Measurements from ENCODE around the gene RNF150. TPM values are rescaled to one million over a fixed set of nuclear protein-coding genes. Genes with fewer than 3 reads are reported as not detected.

RNF150 gene
- total RNA-seq, 2 experiments from 2014 or later, result 0.02 to 0.14 TPM

- no peaks in the 10 kb centered on the region for H3K27me3 Mint-ChIP-seq
- no peak overlapping the region for H3K27ac Mint-ChIP-seq
- POLR2A ChIA-PET, result no interaction called here
- H3K36me3 Mint-ChIP-seq (ENCODE audit: low read depth), result no peaks in the 10 kb centered on the region
- DNase-seq (no peak), ATAC-seq (no peak)
- no peak overlapping the region for H3K4me3 Mint-ChIP-seq
- no peaks in the 10 kb centered on the region for H3K9me3 Mint-ChIP-seq (ENCODE audit: low read depth)
- intact Hi-C loops (cut with DNase I, micrococcal nuclease), result no loop called here
- CTCF ChIA-PET, result no interaction called here
- no peaks in the 10 kb centered on the region for H3K4me1 Mint-ChIP-seq
Observed at GRCh38 chr4:140993370-140993769, 139.9 kb downstream of the RNF150 start.

GRCh38 chr4:140989944-140990343, 143.3 kb downstream of the RNF150 start:
- CTCF ChIA-PET, result no interaction called here
- Mint-ChIP-seq H3K9me3 (ENCODE audit: low read depth) (no peaks in the 10 kb centered on the region), H3K36me3 (ENCODE audit: low read depth) (no peaks in the 10 kb centered on the region), H3K4me3 (no peak overlapping the region), H3K4me1 (no peaks in the 10 kb centered on the region), H3K27me3 (peaks cover 2% of the 10 kb centered on the region), H3K27ac (no peak overlapping the region)
- POLR2A ChIA-PET, result no interaction called here
- DNase-seq (no peak), ATAC-seq (no peak)
- intact Hi-C loops (cut with DNase I, micrococcal nuclease), result no loop called here

DNA sequence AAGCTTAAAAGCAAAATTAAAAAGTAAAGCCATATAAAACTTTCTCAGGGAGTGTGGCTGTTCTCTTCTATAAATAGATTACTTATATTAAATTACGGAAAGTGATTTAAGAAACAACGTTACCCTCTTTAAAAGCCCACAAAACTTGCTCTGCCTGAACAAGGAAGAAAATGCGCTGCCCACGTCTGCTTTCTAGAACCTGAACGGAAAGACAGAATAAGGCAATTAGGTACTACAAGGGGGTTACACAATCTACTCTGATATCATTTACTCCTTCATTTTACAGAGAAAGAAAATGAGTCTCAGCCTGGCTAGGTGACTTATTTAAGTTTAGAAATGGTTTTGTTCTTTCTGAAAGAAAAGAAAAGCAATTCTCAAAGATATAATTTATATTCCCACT, 147.2 kb downstream of the RNF150 start:
- CTCF ChIA-PET, result no interaction called here
- ATAC-seq (no peak), DNase-seq (no peak)
- Mint-ChIP-seq H3K4me1 (no peaks in the 10 kb centered on the region), H3K9me3 (ENCODE audit: low read depth) (no peaks in the 10 kb centered on the region), H3K27me3 (peaks cover 2% of the 10 kb centered on the region), H3K4me3 (no peak overlapping the region), H3K27ac (no peak overlapping the region), H3K36me3 (ENCODE audit: low read depth) (no peaks in the 10 kb centered on the region)
- intact Hi-C loops (cut with DNase I, micrococcal nuclease), result no loop called here
- POLR2A ChIA-PET, result no interaction called here

- Mint-ChIP-seq H3K27ac (no peak overlapping the region), H3K9me3 (ENCODE audit: low read depth) (no peaks in the 10 kb centered on the region), H3K4me3 (no peak overlapping the region), H3K36me3 (ENCODE audit: low read depth) (no peaks in the 10 kb centered on the region), H3K27me3 (peaks cover 2% of the 10 kb centered on the region), H3K4me1 (no peaks in the 10 kb centered on the region)
- no peak for DNase-seq
- intact Hi-C loops (cut with DNase I, micrococcal nuclease), result no loop called here
- ATAC-seq, result no peak
- CTCF ChIA-PET, result no interaction called here
- POLR2A ChIA-PET, result no interaction called here
Observed at GRCh38 chr4:140982613-140983340, 150.5 kb downstream of the RNF150 start.

- Mint-ChIP-seq H3K36me3 (ENCODE audit: low read depth) (no peaks in the 10 kb centered on the region), H3K4me3 (no peak overlapping the region), H3K27ac (no peak overlapping the region), H3K27me3 (no peaks in the 10 kb centered on the region), H3K9me3 (ENCODE audit: low read depth) (no peaks in the 10 kb centered on the region), H3K4me1 (no peaks in the 10 kb centered on the region)
- ChIA-PET POLR2A (no interaction called here), CTCF (interaction anchor here (0.6 kb wide), 1 partner anchor 125 kb away, joined by 3 read pairs; no protein-coding TSS in a partner anchor)
- DNase-seq, result no peak
- ATAC-seq, result no peak
- intact Hi-C loops (cut with DNase I, micrococcal nuclease), result no loop called here
Observed at GRCh38 chr4:140980426-140981200, 152.7 kb downstream of the RNF150 start.

DNA sequence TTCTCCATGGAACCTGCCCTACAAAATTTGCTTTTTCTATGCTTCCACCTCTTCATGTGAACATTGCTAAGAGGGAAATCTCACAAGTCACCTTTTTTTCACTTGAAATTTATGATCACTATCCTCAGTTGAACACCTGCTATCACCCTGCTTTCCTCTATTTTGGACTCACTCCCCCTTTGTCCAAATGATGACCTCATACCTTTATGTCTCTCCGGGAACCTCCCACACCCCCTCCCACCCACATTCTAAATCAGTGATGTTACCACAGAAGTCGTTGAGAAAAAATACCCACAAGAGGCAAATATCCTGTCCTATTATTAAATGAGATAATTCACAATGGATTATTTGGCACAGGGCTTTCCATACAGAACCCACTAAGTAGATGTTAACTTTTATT, 156.5 kb downstream of the RNF150 start:
- CTCF ChIA-PET, result no interaction called here
- ATAC-seq (no peak), DNase-seq (no peak)
- no peak overlapping the region for H3K27ac Mint-ChIP-seq
- no peaks in the 10 kb centered on the region for H3K27me3 Mint-ChIP-seq
- no peaks in the 10 kb centered on the region for H3K36me3 Mint-ChIP-seq (ENCODE audit: low read depth)
- no peaks in the 10 kb centered on the region for H3K4me1 Mint-ChIP-seq
- H3K9me3 Mint-ChIP-seq (ENCODE audit: low read depth), result no peaks in the 10 kb centered on the region
- POLR2A ChIA-PET, result no interaction called here
- no peak overlapping the region for H3K4me3 Mint-ChIP-seq
- intact Hi-C loops (cut with DNase I, micrococcal nuclease), result no loop called here

DNA sequence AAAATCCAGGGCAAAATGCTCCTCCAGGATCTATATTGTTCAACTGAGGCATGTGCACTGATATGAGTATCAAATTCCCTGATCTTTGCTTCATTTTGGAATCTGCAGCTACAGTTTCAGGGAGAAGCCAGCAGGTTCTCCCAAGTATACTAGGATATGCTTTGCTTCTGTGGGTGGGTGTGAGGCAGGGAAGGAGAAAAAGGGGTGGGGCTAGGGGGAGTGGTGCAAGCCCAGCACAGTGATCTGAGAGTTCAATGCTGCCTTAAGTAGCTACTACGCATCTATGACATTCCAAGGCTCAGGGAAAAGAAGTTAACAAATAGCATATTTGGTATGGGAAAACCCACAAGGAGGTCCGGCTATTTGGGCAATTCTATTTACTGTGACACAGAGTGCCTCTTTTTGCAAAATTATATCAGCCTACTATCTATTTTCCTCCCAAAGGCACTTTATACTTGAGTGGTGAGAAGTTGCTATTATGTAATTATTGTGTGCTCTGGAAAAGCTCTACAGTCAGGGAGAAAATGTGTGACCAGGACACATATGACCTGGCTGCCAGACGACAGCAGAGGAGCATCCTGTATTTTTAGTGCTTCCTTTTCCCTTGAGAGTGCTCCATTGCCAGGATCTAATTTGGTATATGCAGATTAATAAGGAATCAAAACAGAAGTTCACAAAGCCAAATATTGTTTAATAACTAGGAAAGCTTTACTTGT, 162.0 kb downstream of the RNF150 start:
- no peaks in the 10 kb centered on the region for H3K4me1 Mint-ChIP-seq

DNA sequence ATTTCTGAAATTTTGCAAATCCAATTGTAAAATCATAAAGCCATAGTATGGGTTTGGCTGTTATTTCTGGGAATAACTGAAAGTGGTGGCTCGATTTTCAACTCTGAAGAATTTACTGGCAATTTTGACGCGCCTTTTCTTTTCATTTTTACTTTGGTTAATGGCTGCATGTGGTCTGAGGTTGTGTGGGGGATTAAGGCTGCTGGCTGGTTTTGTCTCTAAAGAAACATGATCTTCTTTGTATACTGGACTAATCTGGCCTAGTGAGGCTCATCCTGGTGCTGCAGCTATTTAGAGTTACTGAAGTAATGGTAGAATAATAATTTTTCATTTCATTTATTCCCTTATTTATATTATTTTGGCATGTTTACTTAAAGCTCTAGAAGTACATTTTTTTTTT, 164.0 kb downstream of the RNF150 start:
- POLR2A ChIA-PET, result no interaction called here

More for the DNA sequence above, 162.0 kb downstream of the RNF150 start:
- POLR2A ChIA-PET, result no interaction called here
- intact Hi-C loops (cut with DNase I, micrococcal nuclease), result no loop called here
- H3K9me3 Mint-ChIP-seq (ENCODE audit: low read depth), result no peaks in the 10 kb centered on the region
- ATAC-seq (no peak), DNase-seq (no peak)
- H3K27ac Mint-ChIP-seq, result no peak overlapping the region
- no peaks in the 10 kb centered on the region for H3K36me3 Mint-ChIP-seq (ENCODE audit: low read depth)
- CTCF ChIA-PET, result interaction anchor here (0.6 kb wide), 2 partner anchors 54 to 472 kb away, joined by 3 to 4 read pairs; no protein-coding TSS in a partner anchor
- no peaks in the 10 kb centered on the region for H3K27me3 Mint-ChIP-seq
- no peak overlapping the region for H3K4me3 Mint-ChIP-seq

DNA sequence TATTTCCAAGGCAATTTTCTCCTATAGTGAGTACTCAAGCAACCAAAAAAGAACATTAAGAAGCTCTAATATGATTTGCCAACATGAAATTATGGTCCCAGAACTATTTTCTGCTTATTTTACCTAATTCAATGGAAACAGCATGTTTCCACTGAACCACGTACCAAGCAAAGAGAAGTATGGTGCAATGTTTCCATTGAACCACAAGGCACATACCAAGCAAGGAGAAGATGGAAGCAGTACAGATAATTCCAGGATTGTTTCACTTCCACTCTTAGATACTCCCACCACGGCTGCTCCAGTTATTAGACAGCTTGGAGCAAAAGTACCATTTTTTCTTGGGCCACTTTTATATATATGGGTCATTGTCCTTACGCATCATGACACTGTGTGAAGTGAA, 164.9 kb downstream of the RNF150 start:
- ChIA-PET POLR2A (interaction anchor here (0.6 kb wide), 1 partner anchor 580 kb away, joined by 3 read pairs; no protein-coding TSS in a partner anchor), CTCF (interaction anchor here (0.5 kb wide), 1 partner anchor 295 kb away, joined by 4 read pairs; no protein-coding TSS in a partner anchor)
- intact Hi-C loops (cut with DNase I, micrococcal nuclease), result no loop called here
- Mint-ChIP-seq H3K4me3 (no peak overlapping the region), H3K27ac (no peak overlapping the region), H3K4me1 (no peaks in the 10 kb centered on the region), H3K27me3 (no peaks in the 10 kb centered on the region), H3K36me3 (ENCODE audit: low read depth) (no peaks in the 10 kb centered on the region), H3K9me3 (ENCODE audit: low read depth) (no peaks in the 10 kb centered on the region)
- DNase-seq (no peak), ATAC-seq (no peak)

More for the DNA sequence above, 164.0 kb downstream of the RNF150 start:
- intact Hi-C loops (cut with DNase I, micrococcal nuclease), result no loop called here
- Mint-ChIP-seq H3K4me3 (no peak overlapping the region), H3K27me3 (no peaks in the 10 kb centered on the region), H3K4me1 (no peaks in the 10 kb centered on the region), H3K36me3 (ENCODE audit: low read depth) (no peaks in the 10 kb centered on the region), H3K27ac (no peak overlapping the region), H3K9me3 (ENCODE audit: low read depth) (no peaks in the 10 kb centered on the region)
- DNase-seq, result no peak
- CTCF ChIA-PET, result no interaction called here
- ATAC-seq, result no peak

DNA sequence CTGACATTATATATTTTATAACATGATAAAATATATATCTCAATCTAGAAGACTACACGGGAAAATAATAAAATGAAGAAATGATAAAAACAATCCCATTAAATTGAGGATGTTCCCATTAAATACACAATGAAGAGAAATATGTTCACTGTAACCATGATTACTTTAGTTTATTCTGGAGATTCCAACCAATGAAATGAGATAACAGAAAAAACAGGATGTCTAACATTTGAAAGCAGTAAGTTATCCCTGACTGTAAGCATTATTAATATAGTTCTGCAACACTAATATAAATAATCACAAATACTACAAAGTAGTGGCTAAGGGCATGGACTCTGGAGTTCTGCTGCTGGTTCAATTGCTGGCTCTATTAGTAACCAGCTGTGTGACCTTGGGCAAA, 169.4 kb downstream of the RNF150 start:
- CTCF ChIA-PET, result no interaction called here
- H3K4me1 Mint-ChIP-seq, result no peaks in the 10 kb centered on the region
- DNase-seq (no peak), ATAC-seq (no peak)
- H3K27me3 Mint-ChIP-seq, result peaks cover 2% of the 10 kb centered on the region
- POLR2A ChIA-PET, result no interaction called here
- H3K27ac Mint-ChIP-seq, result no peak overlapping the region
- intact Hi-C loops (cut with DNase I, micrococcal nuclease), result no loop called here
- H3K4me3 Mint-ChIP-seq, result no peak overlapping the region
- H3K36me3 Mint-ChIP-seq (ENCODE audit: low read depth), result no peaks in the 10 kb centered on the region
- no peaks in the 10 kb centered on the region for H3K9me3 Mint-ChIP-seq (ENCODE audit: low read depth)

- H3K9me3 Mint-ChIP-seq (ENCODE audit: low read depth), result no peaks in the 10 kb centered on the region
- POLR2A ChIA-PET, result no interaction called here
- no peaks in the 10 kb centered on the region for H3K4me1 Mint-ChIP-seq
Observed at GRCh38 chr4:140955641-140956040, 177.6 kb downstream of the RNF150 start.

DNA sequence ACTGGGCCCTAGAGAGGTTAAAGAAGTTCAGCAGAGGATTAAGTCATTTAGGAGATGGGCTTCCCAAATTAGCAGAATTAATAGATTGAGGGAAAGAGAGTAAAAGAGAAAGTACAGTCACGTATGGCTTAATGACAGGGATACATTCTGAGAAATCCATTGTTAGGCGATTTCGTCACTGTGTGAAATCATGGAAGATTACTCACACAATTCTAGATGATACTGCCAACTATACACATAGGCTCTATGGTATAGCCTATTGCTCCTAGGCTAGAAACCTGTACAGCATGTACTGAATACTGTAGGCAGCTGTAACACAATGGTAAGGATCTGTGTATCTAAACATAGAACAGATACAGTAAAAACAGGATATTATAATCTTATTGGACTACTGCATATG, 180.6 kb downstream of the RNF150 start:
- no peak overlapping the region for H3K27ac Mint-ChIP-seq
- CTCF ChIA-PET, result no interaction called here
- intact Hi-C loops (cut with DNase I, micrococcal nuclease), result no loop called here
- H3K27me3 Mint-ChIP-seq, result peaks cover 3% of the 10 kb centered on the region
- POLR2A ChIA-PET, result no interaction called here
- ATAC-seq, result no peak
- no peak overlapping the region for H3K4me3 Mint-ChIP-seq
- H3K4me1 Mint-ChIP-seq, result no peaks in the 10 kb centered on the region
- H3K9me3 Mint-ChIP-seq (ENCODE audit: low read depth), result no peaks in the 10 kb centered on the region
- no peak for DNase-seq
- H3K36me3 Mint-ChIP-seq (ENCODE audit: low read depth), result no peaks in the 10 kb centered on the region

More at GRCh38 chr4:140955641-140956040, 177.6 kb downstream of the RNF150 start:
- H3K4me3 Mint-ChIP-seq, result no peak overlapping the region
- peaks cover 3% of the 10 kb centered on the region for H3K27me3 Mint-ChIP-seq
- ATAC-seq, result no peak
- no peaks in the 10 kb centered on the region for H3K36me3 Mint-ChIP-seq (ENCODE audit: low read depth)
- no peak for DNase-seq
- CTCF ChIA-PET, result no interaction called here
- intact Hi-C loops (cut with DNase I, micrococcal nuclease), result no loop called here
- H3K27ac Mint-ChIP-seq, result no peak overlapping the region
